Activated CD4-positive, alpha-beta T cell treated with anti-CD3 and anti-CD28 coated beads, Interleukin-2, amount 50 U/mL, for 24 hours (primary cell): ENCODE data around the gene PAX1.

Source experiments
- DNase-seq, 2 donors: peaks; one replicate each; pipeline ENCODE4 v3.0.0-alpha.2; 2020; ENCODE audit warnings: low read depth in 1 of 2, low spot score in 1 of 2

The PAX1 gene

DNA sequence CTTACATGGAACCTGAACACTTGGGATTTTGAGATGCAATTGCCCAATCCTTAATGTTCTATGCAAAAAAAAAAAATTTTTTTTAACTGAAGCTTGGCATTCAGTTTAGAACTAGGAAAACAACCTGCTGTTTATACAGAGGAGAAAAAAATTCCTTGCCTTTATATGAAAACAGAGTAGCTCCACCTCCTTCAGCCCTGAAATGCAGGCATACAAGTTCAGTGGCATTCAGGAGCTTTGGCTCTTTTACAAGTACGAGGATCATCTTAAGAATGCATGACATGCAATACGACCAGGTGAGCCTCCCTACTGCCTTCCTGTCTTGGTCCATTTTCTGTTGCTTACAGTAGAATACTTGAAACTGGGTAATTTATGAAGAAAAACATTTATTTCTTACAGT lies 20.4 kb downstream of the PAX1 start:
- DNase-seq: no peak

DNA sequence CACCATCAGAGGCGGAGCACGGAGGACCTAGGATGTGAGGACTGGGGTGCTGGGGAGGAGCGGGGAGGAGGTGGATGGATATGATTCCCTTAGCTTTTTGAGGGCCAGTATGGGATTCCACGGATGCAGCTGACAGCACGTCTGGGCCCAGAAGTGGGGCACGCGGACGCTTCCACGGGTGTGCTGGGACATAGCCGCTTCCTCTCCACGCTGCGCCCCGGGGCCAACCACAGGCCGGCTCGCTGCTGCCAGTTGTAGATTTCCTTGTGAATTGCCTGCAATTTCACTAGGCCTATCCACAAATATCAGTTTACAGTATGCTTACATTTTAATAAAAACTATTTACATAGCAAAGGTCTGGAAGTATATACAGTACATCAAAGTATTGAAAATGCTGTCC lies 23.9 kb downstream of the PAX1 start:
- DNase-seq: no peak

DNA sequence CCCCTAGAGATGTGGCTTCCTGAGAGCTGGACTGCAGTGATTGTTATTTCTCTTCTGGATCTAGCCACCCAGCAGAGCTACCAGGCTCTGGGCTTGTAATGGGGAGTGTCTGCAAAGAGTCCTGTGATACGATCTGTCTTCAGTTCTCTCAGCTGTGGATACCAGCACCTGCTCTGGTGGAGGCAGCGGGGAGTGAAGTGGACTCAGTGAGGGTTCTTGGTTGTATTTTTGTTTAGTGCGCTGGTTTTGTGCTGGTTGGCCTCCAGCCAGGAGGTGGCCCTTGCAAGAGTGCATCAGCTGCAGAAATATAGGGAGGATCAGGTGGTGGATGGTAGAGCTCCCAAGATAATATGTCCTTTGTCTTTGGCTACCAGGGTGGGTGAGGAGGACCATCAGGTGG lies 33.7 kb downstream of the PAX1 start:
- no peak for DNase-seq

DNA sequence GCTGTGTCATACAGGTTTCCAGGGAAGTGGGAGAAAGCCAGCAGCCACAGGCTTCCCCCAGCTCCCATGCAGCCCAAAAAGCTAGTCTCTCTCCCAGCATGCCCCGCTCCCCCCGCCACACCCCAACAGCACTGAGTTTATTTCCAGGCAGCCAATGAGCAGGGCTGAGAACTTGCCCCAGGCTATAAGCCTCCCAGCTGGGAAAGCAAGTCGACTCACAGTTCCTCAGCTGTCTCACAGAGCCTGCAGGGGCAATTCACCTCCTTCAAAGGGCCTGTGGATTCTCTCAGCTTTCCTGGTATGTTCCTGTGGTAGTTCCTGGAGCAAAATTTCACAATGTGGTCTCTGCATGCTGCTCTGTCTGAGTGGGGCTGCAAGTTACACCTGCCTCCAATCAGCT lies 34.2 kb downstream of the PAX1 start:
- no peak for DNase-seq

DNA sequence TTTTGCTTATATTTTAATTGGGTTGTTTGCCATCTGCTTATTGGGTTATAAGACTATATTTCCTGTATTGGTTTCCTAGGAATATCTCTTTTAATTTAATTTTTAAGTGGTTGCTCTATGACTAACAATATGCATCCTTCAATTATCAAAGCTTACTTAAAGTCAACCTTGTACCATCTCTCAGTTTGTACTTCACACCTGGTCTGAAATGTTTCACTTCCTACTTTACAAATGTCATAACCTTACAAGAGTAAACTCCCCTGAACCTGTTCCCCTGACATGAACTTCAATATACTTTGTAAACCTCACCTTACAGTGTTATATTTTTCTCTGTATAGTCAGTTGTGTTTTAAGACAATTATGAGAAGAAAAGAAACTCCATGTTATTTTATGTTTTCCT lies 35.8 kb downstream of the PAX1 start:
- no peak for DNase-seq

DNA sequence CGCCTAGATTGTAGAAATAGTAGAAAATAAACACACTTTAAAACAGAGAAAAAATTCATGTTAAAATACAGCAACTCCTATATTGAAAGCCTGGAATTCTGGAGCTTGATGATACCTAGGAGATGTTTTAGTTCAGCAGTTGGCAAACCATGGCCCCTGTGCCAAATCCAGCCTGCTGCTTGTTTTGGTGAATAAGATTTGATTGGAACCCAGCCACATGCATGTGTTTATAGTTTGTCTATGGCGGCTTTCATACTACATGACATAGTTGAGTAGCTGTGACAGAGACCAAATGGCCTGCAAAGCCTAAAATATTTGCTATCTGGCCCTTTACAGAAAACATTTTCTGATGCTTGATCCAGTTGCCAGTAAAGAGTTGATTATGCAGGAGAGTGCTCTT lies 57.2 kb downstream of the PAX1 start:
- DNase-seq: no peak

DNA sequence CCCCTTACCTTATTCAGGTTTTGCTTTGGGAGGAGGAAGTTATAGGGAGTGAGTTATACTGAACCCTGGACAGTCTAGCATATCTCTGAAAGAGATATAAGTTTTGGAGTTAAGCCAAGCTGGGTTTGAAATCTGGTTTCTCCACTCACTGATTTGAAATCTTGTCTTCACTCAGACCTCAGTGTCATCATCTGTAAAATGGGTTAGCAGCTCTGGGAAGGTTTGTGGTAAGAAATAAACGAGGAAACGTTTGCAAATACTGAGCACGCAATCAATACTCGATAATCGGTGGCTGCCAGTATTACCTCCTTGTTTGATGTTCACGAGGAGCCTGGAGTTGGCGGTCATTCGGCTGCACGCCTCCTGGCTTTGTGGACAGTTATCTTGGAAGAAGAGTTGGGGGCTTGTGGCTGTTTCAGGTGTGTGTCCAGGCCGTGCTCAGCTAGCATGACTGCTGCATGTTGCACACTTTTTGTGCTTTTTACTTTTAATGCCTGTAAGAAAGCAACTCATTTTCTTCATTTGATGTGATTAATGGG lies 61.8 kb downstream of the PAX1 start:
- DNase-seq: no peak

DNA sequence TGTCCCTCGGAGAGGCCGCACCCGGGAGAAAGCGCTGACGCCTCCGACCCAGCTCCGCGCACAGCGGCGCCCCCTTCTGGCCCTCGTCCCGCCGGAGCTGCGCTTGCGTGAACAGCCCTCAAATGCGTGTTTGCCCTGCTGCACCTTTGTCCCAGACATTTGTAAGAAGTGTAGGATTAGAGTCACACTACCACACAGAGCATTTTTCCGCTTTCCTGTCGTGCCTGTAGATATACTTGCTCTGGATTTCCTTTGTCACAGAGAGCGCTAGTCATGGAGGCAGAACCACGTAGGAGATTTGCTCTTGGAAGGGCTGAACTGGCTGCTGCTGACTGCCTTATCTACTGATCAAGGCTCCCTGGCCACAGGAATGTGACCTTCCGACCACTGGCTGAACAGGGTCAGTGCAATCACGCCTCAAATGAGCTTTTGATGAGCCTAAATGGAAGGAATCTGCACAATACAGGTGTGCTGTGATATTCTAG lies 62.3 kb downstream of the PAX1 start:
- DNase-seq: no peak
